CD4-positive, alpha-beta T cell (primary cell): ENCODE data around the gene HAVCR1. TPM values are rescaled to one million over a fixed set of nuclear protein-coding genes. Genes with fewer than 3 reads are reported as not detected.

Experiments used
- ATAC-seq: fragments of 200-7000 bp; cut with Tn5 transposase; one replicate; pipeline ENCODE4 v1.10.0; 2022; ENCODE audit warnings: mild to moderate bottlenecking; ENCODE audit not compliant: poor library complexity
- CTCF ChIA-PET: fragments of 350-600 bp; sonication (Branson Sonifier 250); formaldehyde crosslinking; loops from one replicate; lab custom pipeline; 2021; ENCODE audit warnings: antibody characterized with exemption, inconsistent platforms; lab: Charles Lee
- POLR2A ChIA-PET: fragments of 350-600 bp; sonication (Branson Sonifier 250); formaldehyde crosslinking; loops from one replicate; lab custom pipeline; 2021; ENCODE audit warnings: antibody characterized with exemption, inconsistent platforms; lab: Charles Lee
- DNase-seq, 14 experiments: peaks; one replicate each; pipeline ENCODE4 v3.0.0-alpha.2; 2013 to 2020; ENCODE audit warnings: mixed read lengths in 2 of 14
- H3K27ac ChIP-seq, 2 donors: one replicate each; pipeline versions ENCODE4 v1.5.1 to v1.7.0; 2013; ENCODE audit warnings: low read length in 2 of 2, low read depth in 1 of 2, mild to moderate bottlenecking in 1 of 2
- H3K27me3 ChIP-seq, 2 experiments: 1 replicate in 1 of 2; 2 replicates in 1 of 2; pipeline versions ENCODE4 v1.6.1 to v1.7.0; 2013; ENCODE audit warnings: low read length in 2 of 2, control low read depth in 1 of 2, mild to moderate bottlenecking in 1 of 2, moderate library complexity in 1 of 2; ENCODE audit not compliant: insufficient read depth in 2 of 2, control insufficient read depth in 1 of 2
- H3K36me3 ChIP-seq: one replicate; pipeline ENCODE4 v1.6.1; 2013; ENCODE audit warnings: low read length, control low read depth; ENCODE audit not compliant: insufficient read depth
- H3K4me1 ChIP-seq: one replicate; pipeline ENCODE4 v1.6.1; 2013; ENCODE audit warnings: low read length, control low read depth; ENCODE audit not compliant: insufficient read depth
- H3K4me3 ChIP-seq: one replicate; pipeline ENCODE4 v1.5.1; 2013; ENCODE audit warnings: mild to moderate bottlenecking, low read length, moderate library complexity
- H3K9me3 ChIP-seq, 2 experiments: 1 replicate in 1 of 2; 2 replicates in 1 of 2; pipeline versions ENCODE4 v1.6.1 to v1.7.0; 2013; ENCODE audit warnings: low read length in 2 of 2, mild to moderate bottlenecking in 2 of 2, control low read depth in 1 of 2, moderate library complexity in 1 of 2; ENCODE audit not compliant: control insufficient read depth in 1 of 2, insufficient read depth in 1 of 2
- H3K27ac Mint-ChIP-seq: one replicate; pipeline ENCODE4 v1.8.0; 2020; ENCODE audit warnings: mixed read lengths
- H3K27me3 Mint-ChIP-seq: one replicate; pipeline ENCODE4 v1.8.0; 2021; ENCODE audit warnings: mixed read lengths
- H3K36me3 Mint-ChIP-seq: one replicate; pipeline ENCODE4 v1.8.0; 2021; ENCODE audit warnings: low read depth, mixed read lengths
- H3K4me1 Mint-ChIP-seq: one replicate; pipeline ENCODE4 v1.8.0; 2021; ENCODE audit warnings: low read depth, mixed read lengths
- H3K4me3 Mint-ChIP-seq: one replicate; pipeline ENCODE4 v1.8.0; 2020; ENCODE audit warnings: mild to moderate bottlenecking, mixed read lengths
- H3K9me3 Mint-ChIP-seq: one replicate; pipeline ENCODE4 v1.8.0; 2020; ENCODE audit warnings: mixed read lengths
- intact Hi-C, 2 experiments: fragments of 100-400 bp; cut with DNase I in 1 of 2; cut with micrococcal nuclease in 1 of 2; formaldehyde crosslinking; loops; one replicate each; pipeline versions ENCODE4 v1.15.1 to v1.9.0; 2023 to 2025; cut with DNase I, micrococcal nuclease
- total RNA-seq, 174 experiments: library from RNA in 2 of 174; stranded (reverse) in 2 of 174; gene quantifications; one replicate each; pipeline ENCODE4 v1.2.3 and lab custom pipeline; 2021 to 2026
- TF ChIP-seq, protein P1 (sequence below): fragments of 200-600 bp; IDR thresholded peaks from one replicate; pipeline ENCODE4 v1.8.0; 2022; ENCODE audit warnings: antibody characterized with exemption, mild to moderate bottlenecking

The HAVCR1 gene
- total RNA-seq, 2 experiments from 2014 or later = 1.5 to 1.7 TPM

DNA sequence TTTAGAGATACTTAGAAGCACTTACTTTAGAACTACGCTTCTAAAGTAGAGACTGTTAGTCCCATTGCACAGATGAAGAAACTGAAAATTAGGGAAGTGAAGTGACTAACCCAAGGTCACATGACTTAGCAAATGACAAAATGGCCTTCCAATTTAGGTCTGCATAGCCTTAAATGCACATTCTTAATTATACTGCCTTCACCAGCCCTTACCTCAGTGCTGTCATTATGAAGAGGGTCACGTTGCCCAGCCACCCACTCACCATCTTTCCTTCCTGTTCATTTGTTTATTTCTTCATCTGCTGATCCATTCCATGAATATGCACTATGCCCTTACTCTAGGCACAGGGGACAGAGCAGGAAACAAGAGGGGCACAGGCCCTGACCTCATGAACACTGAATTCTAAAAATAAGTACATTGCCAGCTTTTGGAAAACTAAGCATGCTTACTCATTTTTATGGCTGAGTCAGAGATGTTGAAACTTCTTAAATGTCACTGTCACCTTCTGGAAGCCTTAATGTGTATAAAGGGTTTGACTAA, 41.3 kb upstream of the HAVCR1 start:
- no peak overlapping the region for H3K27ac ChIP-seq
- peaks cover 9% of the 10 kb centered on the region for H3K36me3 Mint-ChIP-seq

DNA sequence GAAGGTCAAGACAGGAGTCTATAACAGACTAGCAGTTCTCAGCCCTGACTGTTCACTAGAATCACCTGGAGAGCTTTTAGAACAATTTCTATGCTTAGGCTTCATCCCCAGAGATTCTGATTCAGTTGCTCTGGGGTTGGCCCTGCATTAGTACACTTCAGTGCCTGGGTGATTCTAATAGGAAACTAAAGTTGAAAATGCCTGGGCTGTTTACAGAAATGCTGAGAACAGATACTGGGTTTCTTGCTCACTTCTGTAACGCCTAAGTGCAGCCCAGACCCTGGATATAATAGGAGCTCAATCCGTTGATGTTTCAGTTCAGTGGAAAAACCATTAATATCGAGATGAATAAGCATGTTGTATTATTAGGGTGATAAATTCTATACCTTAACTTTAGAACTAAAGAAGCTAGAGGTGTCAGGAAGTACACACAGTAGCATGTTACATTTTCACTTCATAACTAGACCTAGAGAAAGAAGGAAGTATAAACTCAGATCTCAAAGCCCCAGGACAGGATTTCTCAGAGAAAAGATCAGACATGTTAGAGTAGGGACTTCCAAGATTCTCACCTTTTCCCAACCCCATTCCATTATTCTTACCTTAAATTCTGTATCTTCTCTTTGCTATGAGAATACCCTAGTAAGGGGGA, 29.6 kb upstream of the HAVCR1 start:
- Histone ChIP-seq H3K36me3 (peaks cover 6% of the 10 kb centered on the region), H3K27me3 (no peaks in the 10 kb centered on the region), H3K9me3 (no peaks in the 10 kb centered on the region), H3K27ac (no peak overlapping the region), H3K4me1 (no peaks in the 10 kb centered on the region), H3K4me3 (no peak overlapping the region)
- Mint-ChIP-seq H3K4me3 (no peak overlapping the region), H3K36me3 (peaks cover 25% of the 10 kb centered on the region), H3K4me1 (no peaks in the 10 kb centered on the region), H3K27ac (no peak overlapping the region), H3K27me3 (no peaks in the 10 kb centered on the region), H3K9me3 (no peaks in the 10 kb centered on the region)
- intact Hi-C loops = no loop called here
- CTCF ChIA-PET = no interaction called here
- TF ChIP-seq, protein P1, sequence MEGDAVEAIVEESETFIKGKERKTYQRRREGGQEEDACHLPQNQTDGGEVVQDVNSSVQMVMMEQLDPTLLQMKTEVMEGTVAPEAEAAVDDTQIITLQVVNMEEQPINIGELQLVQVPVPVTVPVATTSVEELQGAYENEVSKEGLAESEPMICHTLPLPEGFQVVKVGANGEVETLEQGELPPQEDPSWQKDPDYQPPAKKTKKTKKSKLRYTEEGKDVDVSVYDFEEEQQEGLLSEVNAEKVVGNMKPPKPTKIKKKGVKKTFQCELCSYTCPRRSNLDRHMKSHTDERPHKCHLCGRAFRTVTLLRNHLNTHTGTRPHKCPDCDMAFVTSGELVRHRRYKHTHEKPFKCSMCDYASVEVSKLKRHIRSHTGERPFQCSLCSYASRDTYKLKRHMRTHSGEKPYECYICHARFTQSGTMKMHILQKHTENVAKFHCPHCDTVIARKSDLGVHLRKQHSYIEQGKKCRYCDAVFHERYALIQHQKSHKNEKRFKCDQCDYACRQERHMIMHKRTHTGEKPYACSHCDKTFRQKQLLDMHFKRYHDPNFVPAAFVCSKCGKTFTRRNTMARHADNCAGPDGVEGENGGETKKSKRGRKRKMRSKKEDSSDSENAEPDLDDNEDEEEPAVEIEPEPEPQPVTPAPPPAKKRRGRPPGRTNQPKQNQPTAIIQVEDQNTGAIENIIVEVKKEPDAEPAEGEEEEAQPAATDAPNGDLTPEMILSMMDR = no peak
- ATAC-seq (no peak), DNase-seq (no peak)
- POLR2A ChIA-PET = no interaction called here

More for the DNA sequence above, 41.3 kb upstream of the HAVCR1 start:
- H3K4me3 ChIP-seq = no peak overlapping the region
- H3K9me3 Mint-ChIP-seq = no peaks in the 10 kb centered on the region
- DNase-seq (peak in 2 of 14 experiments; percentile 39 to 49), ATAC-seq (no peak)
- CTCF ChIA-PET = no interaction called here
- H3K4me1 Mint-ChIP-seq = no peaks in the 10 kb centered on the region
- H3K9me3 ChIP-seq = no peaks in the 10 kb centered on the region
- no peak overlapping the region for H3K4me3 Mint-ChIP-seq
- no peaks in the 10 kb centered on the region for H3K36me3 ChIP-seq
- H3K27me3 ChIP-seq = no peaks in the 10 kb centered on the region
- TF ChIP-seq, protein P1 = no peak
- POLR2A ChIA-PET = no interaction called here
- intact Hi-C loops = no loop called here
- H3K4me1 ChIP-seq = no peaks in the 10 kb centered on the region
- H3K27me3 Mint-ChIP-seq = no peaks in the 10 kb centered on the region
- no peak overlapping the region for H3K27ac Mint-ChIP-seq

DNA sequence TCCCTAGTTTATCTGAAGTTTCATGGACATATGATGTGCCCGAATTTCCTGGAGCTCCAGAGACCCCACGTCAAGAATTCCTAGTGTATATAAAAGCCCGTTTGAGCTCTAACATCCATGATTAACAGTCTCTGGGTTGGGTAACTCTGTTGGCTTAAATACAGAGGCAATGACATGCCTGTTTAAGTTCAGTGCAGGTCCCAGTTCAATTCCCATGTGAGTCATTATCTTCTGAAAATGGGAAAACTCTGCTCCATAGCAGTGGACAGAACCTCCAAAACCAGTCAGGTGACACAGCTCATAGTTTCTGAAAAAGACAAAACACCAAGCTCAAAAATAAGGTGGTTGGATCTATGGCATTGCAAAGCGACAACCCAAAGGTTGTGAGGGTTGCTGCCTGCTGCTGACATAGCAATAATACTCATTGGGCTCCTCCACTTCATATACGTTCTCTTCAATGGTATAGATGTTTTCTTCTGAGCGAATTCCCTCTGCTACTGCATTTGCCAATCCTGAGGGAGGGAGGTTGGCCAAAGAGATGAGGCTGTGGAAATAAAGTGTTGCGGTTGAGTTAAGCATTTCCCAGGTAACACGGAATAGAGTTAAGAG, 27.9 kb upstream of the HAVCR1 start:
- H3K9me3 Mint-ChIP-seq = no peaks in the 10 kb centered on the region
- ATAC-seq (no peak), DNase-seq (no peak)
- H3K4me3 Mint-ChIP-seq = no peak overlapping the region
- H3K4me3 ChIP-seq = no peak overlapping the region
- H3K4me1 Mint-ChIP-seq = no peaks in the 10 kb centered on the region
- H3K27ac Mint-ChIP-seq = no peak overlapping the region
- POLR2A ChIA-PET = no interaction called here
- no peak overlapping the region for H3K27ac ChIP-seq
- H3K27me3 Mint-ChIP-seq = no peaks in the 10 kb centered on the region
- H3K36me3 Mint-ChIP-seq = peaks cover 25% of the 10 kb centered on the region
- intact Hi-C loops = no loop called here
- H3K9me3 ChIP-seq = no peaks in the 10 kb centered on the region
- CTCF ChIA-PET = no interaction called here
- H3K27me3 ChIP-seq = no peaks in the 10 kb centered on the region
- no peaks in the 10 kb centered on the region for H3K4me1 ChIP-seq
- peaks cover 6% of the 10 kb centered on the region for H3K36me3 ChIP-seq
- TF ChIP-seq, protein P1 = no peak
